Measurements from ENCODE around the gene IRF4. TPM values are rescaled to one million over a fixed set of nuclear protein-coding genes. Genes with fewer than 3 reads are reported as not detected.

Gene IRF4
- total RNA-seq, 2 experiments from 2014 or later, result 189 to 291 TPM

DNA sequence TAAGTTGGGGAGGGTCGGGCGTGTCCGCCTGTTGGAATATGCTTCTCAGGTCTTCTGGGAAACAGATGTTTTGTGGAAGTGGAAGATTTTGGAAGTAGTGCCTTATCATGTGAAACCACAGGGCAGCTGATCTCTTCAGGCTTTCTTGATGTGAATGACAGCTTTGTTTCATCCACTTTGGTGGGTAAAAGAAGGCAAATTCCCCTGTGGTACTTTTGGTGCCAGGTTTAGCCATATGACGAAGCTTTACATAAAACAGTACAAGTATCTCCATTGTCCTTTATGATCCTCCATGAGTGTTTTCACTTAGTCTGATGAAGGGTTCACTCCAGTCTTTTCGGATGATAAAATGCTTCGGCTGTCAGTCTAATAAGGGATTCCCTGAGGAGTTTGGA lies 4.6 kb downstream of the IRF4 start:
- Histone ChIP-seq H3K9me3 (ENCODE audit: low read length) (no peaks in the 10 kb centered on the region), H3K4me2 (ENCODE audit: low read length) (no peak overlapping the region), H3K36me3 (ENCODE audit: insufficient read depth, low read length) (peaks cover 87% of the 10 kb centered on the region), H2AFZ (ENCODE audit: low read length) (no peak overlapping the region), H3K4me1 (ENCODE audit: insufficient read depth, low read length, poor library complexity, severe bottlenecking) (peaks cover 61% of the 10 kb centered on the region), H3K79me2 (ENCODE audit: insufficient read depth, low read depth, low read length) (peaks cover 70% of the 10 kb centered on the region), H3K27ac (ENCODE audit: low read depth, low read length, poor library complexity, severe bottlenecking) (no peak overlapping the region), H3K4me3 (ENCODE audit: low read depth, low read length, poor library complexity, severe bottlenecking) (no peak overlapping the region), H3K9me2 (ENCODE audit: insufficient read depth, low read length) (no peaks in the 10 kb centered on the region), H4K20me1 (ENCODE audit: insufficient read depth, low read length) (peaks cover 25% of the 10 kb centered on the region)
- no peak for DNase-seq (ENCODE audit: low spot score)
- ChIA-PET POLR2A (interaction anchor here (0.9 to 9.4 kb wide), 4 partner anchors 12 to 40 kb away, joined by 3 to 95 read pairs (median 4); no protein-coding TSS in a partner anchor), CTCF (ENCODE audit: unreplicated experiment) (no interaction called here)
- intact Hi-C loops (cut with micrococcal nuclease; ENCODE audit: unreplicated experiment), result loop anchor here (10.0 kb wide), 1 partner anchor 319 kb away; no protein-coding TSS in a partner anchor
- no peak for TF ChIP-seq EZH2phosphoT487 (IDR thresholded peaks at IDR 0.05; ENCODE audit: borderline replicate concordance, low read depth, low read length)
- TF ChIP-seq, protein P1, sequence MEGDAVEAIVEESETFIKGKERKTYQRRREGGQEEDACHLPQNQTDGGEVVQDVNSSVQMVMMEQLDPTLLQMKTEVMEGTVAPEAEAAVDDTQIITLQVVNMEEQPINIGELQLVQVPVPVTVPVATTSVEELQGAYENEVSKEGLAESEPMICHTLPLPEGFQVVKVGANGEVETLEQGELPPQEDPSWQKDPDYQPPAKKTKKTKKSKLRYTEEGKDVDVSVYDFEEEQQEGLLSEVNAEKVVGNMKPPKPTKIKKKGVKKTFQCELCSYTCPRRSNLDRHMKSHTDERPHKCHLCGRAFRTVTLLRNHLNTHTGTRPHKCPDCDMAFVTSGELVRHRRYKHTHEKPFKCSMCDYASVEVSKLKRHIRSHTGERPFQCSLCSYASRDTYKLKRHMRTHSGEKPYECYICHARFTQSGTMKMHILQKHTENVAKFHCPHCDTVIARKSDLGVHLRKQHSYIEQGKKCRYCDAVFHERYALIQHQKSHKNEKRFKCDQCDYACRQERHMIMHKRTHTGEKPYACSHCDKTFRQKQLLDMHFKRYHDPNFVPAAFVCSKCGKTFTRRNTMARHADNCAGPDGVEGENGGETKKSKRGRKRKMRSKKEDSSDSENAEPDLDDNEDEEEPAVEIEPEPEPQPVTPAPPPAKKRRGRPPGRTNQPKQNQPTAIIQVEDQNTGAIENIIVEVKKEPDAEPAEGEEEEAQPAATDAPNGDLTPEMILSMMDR (conservative IDR thresholded peaks at IDR 0.05; ENCODE audit: low read length), result no peak
- no TSS peak for BruUV-seq (replicated peaks)

DNA sequence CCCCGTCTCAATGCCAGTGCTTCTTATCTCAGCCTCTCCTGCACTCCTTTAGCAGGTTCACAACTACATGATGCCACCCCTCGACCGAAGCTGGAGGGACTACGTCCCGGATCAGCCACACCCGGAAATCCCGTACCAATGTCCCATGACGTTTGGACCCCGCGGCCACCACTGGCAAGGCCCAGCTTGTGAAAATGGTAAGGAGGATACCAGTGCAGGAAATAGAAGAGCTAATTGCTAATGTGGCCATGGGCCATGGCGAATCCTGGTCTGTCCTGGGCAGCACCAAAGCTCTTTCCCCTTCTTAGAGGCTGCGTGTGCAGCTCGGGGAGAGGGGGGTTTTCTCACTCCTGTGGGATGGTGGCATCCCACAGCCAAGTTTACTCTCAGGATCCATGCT lies 5.5 kb downstream of the IRF4 start:
- Histone ChIP-seq H4K20me1 (ENCODE audit: insufficient read depth, low read length) (peaks cover 25% of the 10 kb centered on the region), H3K4me3 (ENCODE audit: low read depth, low read length, poor library complexity, severe bottlenecking) (no peak overlapping the region), H3K36me3 (ENCODE audit: insufficient read depth, low read length) (peaks cover 96% of the 10 kb centered on the region), H3K9me2 (ENCODE audit: insufficient read depth, low read length) (no peaks in the 10 kb centered on the region), H3K4me2 (ENCODE audit: low read length) (no peak overlapping the region), H3K79me2 (ENCODE audit: insufficient read depth, low read depth, low read length) (peaks cover 74% of the 10 kb centered on the region), H2AFZ (ENCODE audit: low read length) (no peak overlapping the region), H3K27ac (ENCODE audit: low read depth, low read length, poor library complexity, severe bottlenecking) (no peak overlapping the region), H3K9me3 (ENCODE audit: low read length) (no peaks in the 10 kb centered on the region), H3K4me1 (ENCODE audit: insufficient read depth, low read length, poor library complexity, severe bottlenecking) (peaks cover 62% of the 10 kb centered on the region)
- CTCF ChIA-PET (ENCODE audit: unreplicated experiment), result no interaction called here
- intact Hi-C loops (cut with micrococcal nuclease; ENCODE audit: unreplicated experiment), result loop anchor here (10.0 kb wide), 1 partner anchor 318 kb away; no protein-coding TSS in a partner anchor
- BruUV-seq (replicated peaks), result no TSS peak
- no peak for DNase-seq (ENCODE audit: low spot score)
- POLR2A ChIA-PET, result interaction anchor here (0.7 to 9.4 kb wide), 6 partner anchors 11 to 1070 kb away, joined by 3 to 95 read pairs (median 4); no protein-coding TSS in a partner anchor
- TF ChIP-seq, protein P1 (conservative IDR thresholded peaks at IDR 0.05; ENCODE audit: low read length), result no peak
- TF ChIP-seq EZH2phosphoT487 (IDR thresholded peaks at IDR 0.05; ENCODE audit: borderline replicate concordance, low read depth, low read length), result no peak

DNA sequence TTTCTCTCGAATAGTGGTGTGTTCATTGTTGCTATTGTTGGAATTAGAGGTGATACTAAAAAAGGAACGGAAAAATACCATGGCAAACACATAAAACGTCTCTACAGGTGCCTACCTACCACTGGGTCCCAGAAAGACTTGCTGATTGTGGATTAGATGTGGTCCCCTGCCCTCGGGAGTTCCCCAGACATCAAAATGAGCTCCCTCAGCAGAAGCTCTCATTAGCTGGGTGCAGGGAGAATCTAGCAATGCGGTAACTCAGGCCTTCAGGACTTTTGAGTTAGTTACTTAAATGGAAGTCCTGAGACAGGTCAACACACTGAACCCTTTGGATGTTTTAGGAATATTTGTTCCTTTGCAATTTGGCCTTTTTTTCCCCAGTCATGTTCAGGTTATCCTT lies 6.1 kb downstream of the IRF4 start:
- ChIA-PET POLR2A (interaction anchor here (0.6 to 9.4 kb wide), 8 partner anchors 11 to 1069 kb away, joined by 3 to 95 read pairs (median 4); no protein-coding TSS in a partner anchor), CTCF (ENCODE audit: unreplicated experiment) (no interaction called here)
- Histone ChIP-seq H3K36me3 (ENCODE audit: insufficient read depth, low read length) (peaks cover 96% of the 10 kb centered on the region), H4K20me1 (ENCODE audit: insufficient read depth, low read length) (peaks cover 20% of the 10 kb centered on the region), H3K9me3 (ENCODE audit: low read length) (no peaks in the 10 kb centered on the region), H3K9me2 (ENCODE audit: insufficient read depth, low read length) (no peaks in the 10 kb centered on the region), H3K79me2 (ENCODE audit: insufficient read depth, low read depth, low read length) (peaks cover 71% of the 10 kb centered on the region), H3K4me2 (ENCODE audit: low read length) (no peak overlapping the region), H3K4me3 (ENCODE audit: low read depth, low read length, poor library complexity, severe bottlenecking) (no peak overlapping the region), H3K27ac (ENCODE audit: low read depth, low read length, poor library complexity, severe bottlenecking) (no peak overlapping the region), H3K4me1 (ENCODE audit: insufficient read depth, low read length, poor library complexity, severe bottlenecking) (peaks cover 62% of the 10 kb centered on the region), H2AFZ (ENCODE audit: low read length) (no peak overlapping the region)
- TF ChIP-seq, protein P1 (conservative IDR thresholded peaks at IDR 0.05; ENCODE audit: low read length), result no peak
- no peak for TF ChIP-seq EZH2phosphoT487 (IDR thresholded peaks at IDR 0.05; ENCODE audit: borderline replicate concordance, low read depth, low read length)
- DNase-seq (ENCODE audit: low spot score), result no peak
- intact Hi-C loops (cut with micrococcal nuclease; ENCODE audit: unreplicated experiment), result loop anchor here (2.0 to 10.0 kb wide), 2 partner anchors 209 to 317 kb away; no protein-coding TSS in a partner anchor
- no TSS peak for BruUV-seq (replicated peaks)

Measured in OCI-LY7 (cell line).